ENCODE data around the gene GPLD1. TPM values are rescaled to one million over a fixed set of nuclear protein-coding genes. Genes with fewer than 3 reads are reported as not detected.

GPLD1 gene
- total and polyA plus RNA-seq, 4 donors = 0.50 to 8.2 (median 5.9) TPM

DNA sequence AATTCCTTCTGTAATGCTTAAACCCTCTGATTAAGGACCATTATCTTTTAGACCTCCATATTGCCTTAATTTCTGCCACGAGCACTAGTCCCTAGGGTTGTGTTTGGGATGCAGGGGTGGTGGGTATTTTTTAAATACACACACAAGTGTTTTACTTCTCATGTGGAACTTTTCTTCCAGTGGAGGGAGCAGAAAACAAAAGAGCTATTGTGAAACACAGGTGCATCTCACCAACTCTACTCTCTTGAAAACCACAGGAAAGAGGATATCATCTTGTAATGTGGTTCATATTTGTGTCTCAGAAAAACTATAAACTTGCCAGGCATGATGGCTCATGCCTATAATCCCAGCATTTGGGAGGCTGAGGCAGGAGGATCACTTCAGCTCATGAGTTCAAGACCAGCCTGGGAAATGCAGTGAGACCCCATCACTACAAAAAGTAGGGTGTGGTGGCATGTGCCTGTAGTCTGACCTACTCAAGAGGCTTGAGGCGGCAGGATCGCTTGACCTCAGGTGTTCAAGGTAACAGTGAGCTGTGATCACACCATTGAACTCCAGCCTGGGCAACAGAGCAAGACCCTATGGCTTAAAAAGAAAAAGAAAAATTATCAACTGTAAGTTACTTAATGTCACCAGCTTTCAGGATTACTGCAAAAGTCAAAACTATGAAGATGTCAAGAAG lies 49.4 kb downstream of the GPLD1 start:
- ATAC-seq (ENCODE audit: low FRiP score) (no peak), DNase-seq (no peak)
- intact Hi-C loops (cut with DNase I) = loop anchor here in 1 of 2 donors (10.0 kb wide), 2 partner anchors 55 to 255 kb away; partner anchors contain the start of gene ALDH5A1
- H3K4me1 ChIP-seq (ENCODE audit: control insufficient read depth in 1 of 2, insufficient read depth in 2 of 2, low read length in 2 of 2) = no peaks in the 10 kb centered on the region
- H3K4me3 ChIP-seq (ENCODE audit: low read length in 2 of 2) = no peak overlapping the region
- H3K9me3 ChIP-seq (ENCODE audit: control insufficient read depth, low read length) = no peaks in the 10 kb centered on the region
- H3K27ac ChIP-seq (ENCODE audit: low read depth in 1 of 2, low read length in 2 of 2) = no peak overlapping the region
- H3K27me3 ChIP-seq (ENCODE audit: control insufficient read depth in 1 of 2, insufficient read depth in 2 of 2, low read length in 1 of 2) = no peaks in the 10 kb centered on the region
- peaks cover 0 to 2% of the 10 kb centered on the region in 2 donors for H3K36me3 ChIP-seq (ENCODE audit: control insufficient read depth in 1 of 2, insufficient read depth in 2 of 2, low read length in 1 of 2)
- WGBS, 2 donors = 94 to 98% methylated on average over 3 of the region's 3 CpGs

DNA sequence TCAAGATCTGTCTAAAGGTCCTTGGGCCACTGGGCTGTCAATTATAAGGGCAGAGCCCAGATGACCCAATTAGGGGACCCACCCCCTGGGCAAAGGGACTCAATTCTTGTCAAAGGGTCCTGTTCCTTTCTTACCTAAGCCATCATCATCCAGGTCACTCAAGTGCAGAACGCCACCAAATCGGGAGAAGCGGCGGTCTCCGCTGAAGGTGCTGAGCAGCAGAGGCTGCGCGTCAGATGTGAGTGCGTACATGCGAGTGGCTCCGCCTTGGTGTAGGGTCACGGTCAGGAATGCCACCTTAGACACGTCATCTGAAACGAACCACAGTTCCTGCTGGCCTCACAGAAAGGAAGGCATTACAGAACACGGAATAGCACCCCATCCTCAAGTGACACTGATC lies 52.4 kb downstream of the GPLD1 start:
- ATAC-seq (ENCODE audit: low FRiP score) (no peak), DNase-seq (no peak)
- Histone ChIP-seq H3K4me3 (ENCODE audit: low read length in 2 of 2) (no peak overlapping the region), H3K36me3 (ENCODE audit: control insufficient read depth in 1 of 2, insufficient read depth in 2 of 2, low read length in 1 of 2) (no peaks in the 10 kb centered on the region), H3K27ac (ENCODE audit: low read depth in 1 of 2, low read length in 2 of 2) (no peak overlapping the region), H3K9me3 (ENCODE audit: control insufficient read depth, low read length) (no peaks in the 10 kb centered on the region), H3K4me1 (ENCODE audit: control insufficient read depth in 1 of 2, insufficient read depth in 2 of 2, low read length in 2 of 2) (no peaks in the 10 kb centered on the region), H3K27me3 (ENCODE audit: control insufficient read depth in 1 of 2, insufficient read depth in 2 of 2, low read length in 1 of 2) (no peaks in the 10 kb centered on the region)
- WGBS, 2 donors = 94% methylated on average over 14 of the region's 14 CpGs
- intact Hi-C loops (cut with DNase I) = loop anchor here in 1 of 2 donors (10.0 kb wide), 2 partner anchors 58 to 258 kb away; partner anchors contain the start of gene ALDH5A1

DNA sequence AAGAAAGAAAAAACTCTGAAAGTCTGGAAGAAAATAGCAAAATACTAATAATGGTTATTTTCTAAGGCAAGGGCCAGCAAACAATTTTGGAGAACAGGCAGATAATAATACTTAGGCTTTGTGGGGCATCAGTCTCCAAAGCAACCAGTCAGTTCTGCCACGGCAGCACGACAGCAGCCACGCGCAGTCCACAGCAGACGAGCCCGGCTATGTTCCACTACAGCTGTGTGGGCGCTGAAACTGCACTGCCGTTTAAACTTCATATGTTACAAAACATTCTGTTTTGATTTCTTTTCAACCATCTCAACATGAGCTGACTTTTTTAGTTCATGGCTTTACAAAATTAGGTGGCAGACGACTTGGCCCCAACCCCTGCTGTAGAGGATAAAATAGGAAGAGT lies 56.8 kb downstream of the GPLD1 start:
- H3K4me3 ChIP-seq (ENCODE audit: low read length in 2 of 2) = no peak overlapping the region
- no peaks in the 10 kb centered on the region for H3K36me3 ChIP-seq (ENCODE audit: control insufficient read depth in 1 of 2, insufficient read depth in 2 of 2, low read length in 1 of 2)
- WGBS, 2 donors = 70 to 74% methylated on average over 9 of the region's 9 CpGs
- ATAC-seq (ENCODE audit: low FRiP score) = no peak
- no peak for DNase-seq
- no peaks in the 10 kb centered on the region for H3K27me3 ChIP-seq (ENCODE audit: control insufficient read depth in 1 of 2, insufficient read depth in 2 of 2, low read length in 1 of 2)
- H3K9me3 ChIP-seq (ENCODE audit: control insufficient read depth, low read length) = no peaks in the 10 kb centered on the region
- no peaks in the 10 kb centered on the region for H3K4me1 ChIP-seq (ENCODE audit: control insufficient read depth in 1 of 2, insufficient read depth in 2 of 2, low read length in 2 of 2)
- intact Hi-C loops (cut with DNase I) = loop anchor here (5.0 to 10.0 kb wide), 3 partner anchors 62 to 262 kb away; partner anchors contain the start of gene ALDH5A1 (in 1 of the 2)
- no peak overlapping the region for H3K27ac ChIP-seq (ENCODE audit: low read depth in 1 of 2, low read length in 2 of 2)

DNA sequence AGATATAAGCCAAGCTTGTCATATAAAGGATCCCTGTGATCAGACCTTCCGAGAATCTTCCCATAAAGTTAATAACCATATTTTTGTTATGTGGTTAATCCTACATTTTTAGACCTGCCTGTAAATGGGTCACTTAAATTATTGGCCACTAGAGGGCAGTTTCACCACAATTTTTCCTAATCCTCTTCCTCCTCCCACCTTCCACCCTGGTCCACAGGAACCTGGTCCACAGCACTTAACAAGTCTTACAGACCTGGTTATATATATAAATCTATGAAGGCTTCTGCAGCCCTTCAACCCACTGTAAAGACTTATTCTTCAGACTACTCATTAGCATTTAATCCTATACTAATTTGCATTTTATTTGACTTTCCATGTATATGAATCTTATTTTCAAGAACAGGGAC lies 58.3 kb downstream of the GPLD1 start:
- intact Hi-C loops (cut with DNase I) = loop anchor here (2.0 to 10.0 kb wide), 4 partner anchors 64 to 264 kb away; partner anchors contain the start of gene ALDH5A1 (in 1 of the 2)
- Histone ChIP-seq H3K9me3 (ENCODE audit: control insufficient read depth, low read length) (no peaks in the 10 kb centered on the region), H3K27me3 (ENCODE audit: control insufficient read depth in 1 of 2, insufficient read depth in 2 of 2, low read length in 1 of 2) (no peaks in the 10 kb centered on the region), H3K4me3 (ENCODE audit: low read length in 2 of 2) (no peak overlapping the region), H3K4me1 (ENCODE audit: control insufficient read depth in 1 of 2, insufficient read depth in 2 of 2, low read length in 2 of 2) (no peaks in the 10 kb centered on the region), H3K36me3 (ENCODE audit: control insufficient read depth in 1 of 2, insufficient read depth in 2 of 2, low read length in 1 of 2) (no peaks in the 10 kb centered on the region), H3K27ac (ENCODE audit: low read depth in 1 of 2, low read length in 2 of 2) (no peak overlapping the region)
- DNase-seq = no peak
- 13 to 23% methylated on average over 1 of the region's 1 CpG for WGBS, 2 donors
- peak; percentile 75 for ATAC-seq (ENCODE audit: low FRiP score)

DNA sequence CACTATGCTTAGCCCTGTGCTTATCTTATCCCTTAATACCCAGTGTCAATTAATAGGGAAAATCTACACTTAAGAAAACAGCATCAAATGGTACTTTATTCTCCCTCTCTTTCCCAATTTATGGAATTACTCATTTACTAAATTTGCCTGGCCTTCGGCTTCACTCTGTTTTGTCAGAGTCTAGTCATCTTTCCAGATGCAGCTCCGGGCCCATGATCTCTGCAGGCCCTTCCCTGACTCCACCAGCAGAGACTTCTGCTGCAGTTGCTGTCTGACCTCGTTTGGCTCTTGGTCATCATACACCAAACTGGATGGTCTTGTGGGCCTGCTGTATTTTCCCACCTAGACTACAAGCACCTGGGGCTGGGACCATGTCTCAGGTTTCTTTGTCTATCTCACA lies 59.3 kb downstream of the GPLD1 start:
- no peaks in the 10 kb centered on the region for H3K27me3 ChIP-seq (ENCODE audit: control insufficient read depth in 1 of 2, insufficient read depth in 2 of 2, low read length in 1 of 2)
- no peaks in the 10 kb centered on the region for H3K4me1 ChIP-seq (ENCODE audit: control insufficient read depth in 1 of 2, insufficient read depth in 2 of 2, low read length in 2 of 2)
- no peak overlapping the region for H3K27ac ChIP-seq (ENCODE audit: low read depth in 1 of 2, low read length in 2 of 2)
- 74 to 76% methylated on average over 3 of the region's 3 CpGs for WGBS, 2 donors
- no peaks in the 10 kb centered on the region for H3K36me3 ChIP-seq (ENCODE audit: control insufficient read depth in 1 of 2, insufficient read depth in 2 of 2, low read length in 1 of 2)
- H3K9me3 ChIP-seq (ENCODE audit: control insufficient read depth, low read length) = no peaks in the 10 kb centered on the region
- DNase-seq (no peak), ATAC-seq (ENCODE audit: low FRiP score) (no peak)
- no peak overlapping the region for H3K4me3 ChIP-seq (ENCODE audit: low read length in 2 of 2)
- intact Hi-C loops (cut with DNase I) = loop anchor here (2.0 to 10.0 kb wide), 4 partner anchors 65 to 265 kb away; partner anchors contain the start of gene ALDH5A1 (in 1 of the 2)

DNA sequence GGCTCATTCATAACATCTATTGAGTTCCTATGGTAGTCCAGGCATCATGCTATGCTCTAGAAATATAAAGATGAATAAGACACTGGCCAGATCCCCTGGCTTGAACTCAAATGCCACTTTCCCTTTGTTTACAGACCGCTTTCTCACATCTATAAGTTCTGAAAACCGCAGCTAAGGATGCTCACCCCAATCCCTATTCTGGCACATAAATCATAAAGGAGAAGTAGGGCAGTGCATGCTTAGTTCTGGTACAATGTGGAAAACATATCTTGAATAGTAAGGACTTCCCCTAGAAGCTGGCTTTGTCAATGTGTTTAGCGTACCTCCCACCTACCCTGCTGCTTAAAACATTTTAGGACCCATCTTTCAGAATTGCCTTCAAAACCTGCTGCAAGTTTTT lies 60.2 kb downstream of the GPLD1 start:
- intact Hi-C loops (cut with DNase I) = loop anchor here in 1 of 2 donors (5.0 kb wide), 1 partner anchor 78 kb away; no protein-coding TSS in a partner anchor
- H3K4me3 ChIP-seq (ENCODE audit: low read length in 2 of 2) = no peak overlapping the region
- no peaks in the 10 kb centered on the region for H3K9me3 ChIP-seq (ENCODE audit: control insufficient read depth, low read length)
- H3K27me3 ChIP-seq (ENCODE audit: control insufficient read depth in 1 of 2, insufficient read depth in 2 of 2, low read length in 1 of 2) = no peaks in the 10 kb centered on the region
- 74 to 83% methylated on average over 3 of the region's 3 CpGs for WGBS, 2 donors
- no peak for ATAC-seq (ENCODE audit: low FRiP score)
- H3K27ac ChIP-seq (ENCODE audit: low read depth in 1 of 2, low read length in 2 of 2) = no peak overlapping the region
- peaks cover 2% of the 10 kb centered on the region in 2 donors for H3K36me3 ChIP-seq (ENCODE audit: control insufficient read depth in 1 of 2, insufficient read depth in 2 of 2, low read length in 1 of 2)
- no peak for DNase-seq
- no peaks in the 10 kb centered on the region for H3K4me1 ChIP-seq (ENCODE audit: control insufficient read depth in 1 of 2, insufficient read depth in 2 of 2, low read length in 2 of 2)

DNA sequence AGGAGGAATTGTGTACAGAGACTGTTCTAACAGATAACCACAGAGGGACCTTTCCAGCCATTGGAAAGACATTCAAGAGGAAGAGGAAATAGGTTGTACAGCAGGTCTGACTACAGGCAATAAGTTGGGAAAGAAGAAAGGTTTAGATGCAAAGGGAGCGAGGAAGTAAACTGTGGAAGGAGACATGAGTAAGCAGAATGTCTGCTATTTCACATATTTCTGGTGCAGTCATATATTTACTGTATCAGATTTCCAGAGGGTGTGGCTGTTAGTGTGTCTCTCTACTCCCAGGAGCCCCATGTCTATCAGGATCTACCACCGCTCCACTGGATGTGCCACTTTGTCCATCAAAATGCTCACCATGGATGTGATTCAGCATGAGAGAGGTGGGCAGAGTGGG lies 60.8 kb downstream of the GPLD1 start:
- DNase-seq (no peak), ATAC-seq (ENCODE audit: low FRiP score) (no peak)
- Histone ChIP-seq H3K36me3 (ENCODE audit: control insufficient read depth in 1 of 2, insufficient read depth in 2 of 2, low read length in 1 of 2) (peaks cover 2% of the 10 kb centered on the region in 2 donors), H3K9me3 (ENCODE audit: control insufficient read depth, low read length) (no peaks in the 10 kb centered on the region), H3K4me3 (ENCODE audit: low read length in 2 of 2) (no peak overlapping the region), H3K27ac (ENCODE audit: low read depth in 1 of 2, low read length in 2 of 2) (no peak overlapping the region), H3K27me3 (ENCODE audit: control insufficient read depth in 1 of 2, insufficient read depth in 2 of 2, low read length in 1 of 2) (no peaks in the 10 kb centered on the region), H3K4me1 (ENCODE audit: control insufficient read depth in 1 of 2, insufficient read depth in 2 of 2, low read length in 2 of 2) (no peaks in the 10 kb centered on the region)
- intact Hi-C loops (cut with DNase I) = loop anchor here in 1 of 2 donors (5.0 kb wide), 1 partner anchor 79 kb away; no protein-coding TSS in a partner anchor
- WGBS, 2 donors = 90 to 91% methylated on average over 2 of the region's 2 CpGs

DNA sequence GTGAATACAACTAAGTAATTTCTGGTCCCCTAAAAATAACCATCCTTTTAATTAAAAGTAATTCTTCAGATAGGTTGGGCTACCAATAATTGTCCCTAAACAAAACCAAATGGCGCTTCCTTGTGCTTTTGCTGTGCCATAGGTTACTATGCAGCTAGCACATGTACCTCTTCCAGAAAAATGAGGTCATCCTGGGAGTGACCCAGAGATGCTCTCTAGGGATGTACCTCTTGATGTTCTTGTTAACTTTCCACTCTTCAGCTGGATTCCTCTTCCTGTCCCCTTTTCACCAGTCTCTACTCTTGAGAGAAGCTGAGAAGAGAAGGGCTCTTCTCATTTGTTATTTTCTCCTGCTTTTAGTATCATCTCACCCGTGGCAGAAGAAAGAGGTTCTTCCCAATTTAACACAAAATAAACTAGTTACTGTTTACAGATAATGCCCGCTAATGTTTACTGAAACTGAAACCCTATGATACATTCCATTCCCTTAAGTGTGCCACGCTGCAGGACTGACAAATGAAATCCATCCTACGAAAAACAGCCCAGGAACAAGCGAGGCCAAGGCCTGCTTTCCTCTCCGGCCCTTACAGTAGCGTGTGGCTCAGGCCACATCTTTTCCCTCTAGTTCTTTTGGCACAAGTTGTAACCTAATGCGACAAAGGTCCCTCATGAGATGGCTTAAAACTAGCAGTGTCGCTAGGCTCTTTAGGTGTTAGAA lies 62.5 kb downstream of the GPLD1 start:
- ATAC-seq (ENCODE audit: low FRiP score) (no peak), DNase-seq (no peak)
- Histone ChIP-seq H3K27ac (ENCODE audit: low read depth in 1 of 2, low read length in 2 of 2) (no peak overlapping the region), H3K9me3 (ENCODE audit: control insufficient read depth, low read length) (no peaks in the 10 kb centered on the region), H3K36me3 (ENCODE audit: control insufficient read depth in 1 of 2, insufficient read depth in 2 of 2, low read length in 1 of 2) (peaks cover 2 to 5% of the 10 kb centered on the region in 2 donors), H3K27me3 (ENCODE audit: control insufficient read depth in 1 of 2, insufficient read depth in 2 of 2, low read length in 1 of 2) (no peaks in the 10 kb centered on the region), H3K4me3 (ENCODE audit: low read length in 2 of 2) (no peak overlapping the region), H3K4me1 (ENCODE audit: control insufficient read depth in 1 of 2, insufficient read depth in 2 of 2, low read length in 2 of 2) (no peaks in the 10 kb centered on the region)
- 78 to 84% methylated on average over 10 of the region's 10 CpGs for WGBS, 2 donors
- intact Hi-C loops (cut with DNase I) = loop anchor here in 1 of 2 donors (5.0 kb wide), 1 partner anchor 80 kb away; no protein-coding TSS in a partner anchor

Data from aorta (tissue), 5 donors.